Esophagus mucosa (tissue), 1 donor: ENCODE data around the gene PTPRN2. TPM values are rescaled to one million over a fixed set of nuclear protein-coding genes. Genes with fewer than 3 reads are reported as not detected.
"Not testable (repeated sequence)": the region's sequence is repeated elsewhere in the genome, so short reads cannot be mapped to it uniquely, and the experiment has no call there.

Experiments
- ATAC-seq: fragments of 200-7000 bp; cut with Tn5 transposase; one replicate; pipeline ENCODE4 v1.9.1; 2020
- total RNA-seq: library from RNA; stranded (reverse); gene quantifications from one replicate; pipeline ENCODE4 v1.2.4, GENCODE V29; 2023
- donor health status: DM: yes; HTN: yes; CAD: no.

PTPRN2 gene
- total RNA-seq, 1 donor from 2014 or later = 0.44 TPM

GRCh38 chr7:157668221-157668883 is 919.3 kb downstream of the PTPRN2 start:
- no peak for ATAC-seq

DNA sequence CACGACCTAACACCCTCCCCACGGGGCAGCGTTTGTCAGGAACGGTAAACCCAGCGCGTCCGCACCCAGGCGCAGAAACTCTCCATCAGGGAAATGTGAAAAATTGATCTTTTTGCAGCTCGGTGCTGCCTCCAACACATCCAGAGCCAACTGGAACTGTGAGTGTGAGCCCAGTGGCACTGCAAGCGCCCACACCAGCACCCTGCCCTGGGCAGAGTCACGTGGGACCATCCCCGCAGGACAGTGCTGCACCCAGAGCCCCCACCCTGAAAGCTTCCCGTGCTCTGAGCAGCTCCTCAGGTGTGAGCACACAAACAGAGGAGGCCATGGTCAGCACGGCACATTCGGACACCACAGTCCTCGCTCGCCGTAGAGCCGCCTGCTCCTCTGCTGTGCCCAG is 919.9 kb downstream of the PTPRN2 start:
- no peak for ATAC-seq

- ATAC-seq = no peak
Observed at GRCh38 chr7:157667261-157667660, 920.4 kb downstream of the PTPRN2 start.

DNA sequence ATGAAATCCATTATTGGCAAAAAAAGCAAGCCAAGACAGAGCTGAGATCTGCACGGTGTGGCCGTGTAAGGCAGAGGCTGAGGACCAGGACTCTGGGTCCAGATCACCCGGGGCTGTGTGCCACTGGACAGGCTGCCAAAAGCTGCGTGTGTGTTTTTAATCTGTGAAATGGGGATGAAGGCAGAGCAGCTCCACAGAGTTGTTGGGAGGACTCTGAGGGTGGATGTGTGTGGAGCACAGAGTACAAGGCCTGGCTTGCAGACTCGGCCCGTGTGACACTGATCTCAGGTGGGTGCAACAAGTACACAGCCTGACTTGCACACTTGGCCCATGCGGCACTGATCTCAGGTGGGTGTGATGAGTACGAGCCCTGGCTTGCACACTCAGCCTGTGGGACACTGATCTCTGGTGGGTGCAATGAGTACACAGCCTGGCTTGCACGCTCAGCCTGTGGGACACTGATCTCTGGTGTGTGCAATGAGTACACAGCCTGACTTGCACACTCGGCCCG is 921.0 kb downstream of the PTPRN2 start:
- ATAC-seq = no peak

- not testable (repeated sequence) for ATAC-seq
Observed at GRCh38 chr7:157665634-157665988, 922.0 kb downstream of the PTPRN2 start.

DNA sequence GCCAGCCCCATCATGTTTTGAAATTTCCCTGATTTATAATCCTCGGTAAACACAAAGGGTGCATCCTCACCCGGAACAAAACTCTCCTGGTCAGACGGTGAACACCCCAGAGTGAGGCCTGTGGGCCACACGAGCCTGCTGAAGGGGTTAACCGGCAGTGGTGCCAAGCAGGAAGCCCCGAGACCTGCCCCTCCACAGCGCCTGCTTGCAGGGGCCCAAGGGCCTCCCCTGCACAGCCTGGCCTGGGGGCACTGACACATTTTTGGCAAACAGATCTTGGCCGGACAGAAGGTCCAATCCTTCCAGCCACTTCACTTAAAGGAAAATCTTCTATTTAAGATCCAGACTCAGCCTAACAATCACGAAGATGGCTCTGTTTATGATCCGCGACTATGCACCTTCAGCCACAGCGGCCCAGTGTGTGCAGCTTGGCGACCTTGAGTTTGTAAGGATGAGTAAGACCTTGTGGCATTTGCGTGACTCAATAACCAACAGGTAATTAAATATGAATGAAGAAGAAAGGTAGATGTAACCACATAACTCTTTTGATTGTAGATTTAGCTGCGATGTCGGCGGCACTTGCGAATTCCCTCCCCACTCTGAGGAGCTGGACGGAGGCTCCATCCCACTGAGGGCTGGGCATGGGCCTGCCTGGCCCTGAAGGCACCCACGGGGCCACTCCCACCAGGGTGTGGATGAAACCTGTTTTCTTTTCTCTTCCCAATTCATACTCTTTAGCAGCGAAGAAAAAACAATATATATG is 922.6 kb downstream of the PTPRN2 start:
- no peak for ATAC-seq

DNA sequence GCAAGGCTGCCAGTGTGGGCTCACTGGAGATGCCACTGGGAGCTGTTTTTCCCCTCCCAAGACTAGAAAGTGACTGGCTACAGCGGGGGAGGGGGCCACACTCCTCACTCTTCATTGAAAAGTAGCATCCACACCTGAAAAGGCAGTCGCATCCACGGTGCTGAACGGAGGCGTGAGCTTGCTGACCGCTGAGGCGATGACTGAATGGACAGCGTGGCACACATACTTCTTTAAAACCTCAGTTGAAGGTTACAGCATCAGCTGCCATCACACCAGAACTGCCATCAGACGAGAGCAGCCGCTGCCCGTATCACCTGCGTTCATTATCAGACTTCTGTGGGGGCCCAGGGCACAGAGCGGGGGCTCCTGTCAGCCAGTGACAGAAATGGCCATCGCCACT is 923.6 kb downstream of the PTPRN2 start:
- no peak for ATAC-seq

DNA sequence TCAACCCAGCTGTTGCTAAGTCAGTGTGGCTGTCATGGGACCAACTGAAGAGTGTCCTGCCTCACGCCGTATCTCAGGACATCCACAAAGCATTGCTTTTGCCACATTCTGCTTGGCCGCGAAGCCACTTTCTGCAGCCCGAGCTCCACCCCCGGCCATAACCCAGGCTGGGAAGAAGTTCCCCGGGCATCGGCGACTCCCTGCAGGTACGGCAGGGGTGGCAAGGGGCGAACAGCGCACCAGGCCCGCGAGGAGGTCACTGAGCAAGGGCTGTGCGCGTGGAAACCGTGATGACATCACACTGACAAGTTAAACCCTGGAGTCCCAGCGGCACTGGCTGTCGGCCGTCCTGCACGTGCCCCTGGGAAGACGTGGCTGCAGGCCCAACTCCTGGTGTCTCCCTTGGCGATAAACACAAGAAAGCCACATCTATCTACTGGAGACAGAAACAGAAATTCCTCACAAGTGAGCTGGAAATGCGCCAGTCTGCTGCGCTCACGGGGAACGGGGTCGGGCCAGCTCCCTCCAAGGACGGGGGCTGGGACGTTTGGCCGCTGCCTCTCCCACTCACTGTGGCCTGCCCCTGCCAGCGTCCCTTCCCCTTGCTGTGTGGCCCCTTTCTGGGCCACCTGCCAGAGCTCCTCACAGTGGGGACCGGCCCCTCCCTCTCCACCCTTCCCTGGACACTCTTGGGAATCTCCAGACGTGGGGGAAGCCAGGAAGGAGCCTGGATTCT is 924.5 kb downstream of the PTPRN2 start:
- no peak for ATAC-seq

DNA sequence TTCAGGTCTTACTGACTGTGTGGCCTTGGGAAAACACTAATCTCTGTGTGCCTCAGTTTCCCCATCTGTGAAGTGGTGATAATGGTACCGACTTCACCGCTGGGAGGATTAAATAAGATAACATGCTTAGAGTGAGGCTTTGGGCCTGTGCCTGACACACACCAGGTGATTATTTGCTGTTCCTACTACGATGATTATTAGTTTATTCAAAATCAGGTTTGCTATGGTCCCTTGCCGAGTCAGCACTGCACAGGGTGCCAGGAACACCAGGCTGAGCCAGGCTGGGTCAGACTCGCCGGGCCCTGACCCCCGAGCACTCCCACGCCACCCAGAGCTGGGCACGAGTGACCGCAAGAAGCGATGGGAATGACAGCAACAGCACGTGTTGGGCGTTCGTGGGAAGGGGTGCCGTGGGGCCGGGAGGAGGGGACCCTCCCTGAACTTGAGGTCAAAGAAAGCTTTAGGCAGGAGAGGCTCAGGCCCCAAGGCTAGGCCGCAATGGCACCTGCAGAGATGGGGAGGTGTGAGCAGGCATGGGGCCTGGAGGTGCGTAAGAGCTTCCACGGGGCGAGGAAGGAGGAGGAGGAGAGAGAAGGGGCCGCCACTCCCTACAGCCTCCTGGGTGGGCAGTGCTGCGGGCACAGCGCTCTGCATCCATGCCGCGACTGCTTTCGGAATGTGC is 925.4 kb downstream of the PTPRN2 start:
- ATAC-seq = no peak

- no peak for ATAC-seq
Observed at GRCh38 chr7:157661611-157661975, 926.0 kb downstream of the PTPRN2 start.

DNA sequence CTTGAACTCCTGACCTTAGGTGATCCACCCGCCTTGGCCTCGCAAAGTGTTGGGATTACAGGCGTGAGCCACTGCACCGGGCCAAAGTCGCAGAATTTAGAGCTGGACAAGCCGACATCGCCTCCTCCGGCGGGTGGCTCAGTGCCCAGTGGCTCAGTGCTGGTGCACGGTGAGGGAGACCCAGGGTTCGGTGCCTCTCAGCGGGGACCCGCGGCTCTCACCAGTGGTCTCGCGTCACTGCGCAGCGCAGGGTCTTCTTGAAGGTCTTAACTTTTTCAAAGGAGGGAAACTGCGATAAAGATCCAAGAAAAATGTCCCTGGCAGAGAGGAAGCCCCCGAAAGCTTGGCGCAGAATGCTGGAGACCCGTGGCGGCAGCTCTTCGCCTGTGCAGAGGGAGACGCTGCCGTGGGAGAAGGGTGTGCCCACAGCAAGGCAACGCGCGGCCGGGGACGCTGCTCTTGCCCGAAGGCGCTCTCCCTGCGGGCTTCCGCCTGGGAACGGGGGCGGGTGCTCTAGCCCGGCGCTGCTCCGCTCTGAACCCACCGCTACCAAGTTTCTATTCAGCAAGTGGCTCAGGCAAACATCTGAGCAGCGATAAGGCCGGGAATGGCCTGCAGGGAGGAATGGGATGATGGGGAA is 926.5 kb downstream of the PTPRN2 start:
- ATAC-seq = no peak

DNA sequence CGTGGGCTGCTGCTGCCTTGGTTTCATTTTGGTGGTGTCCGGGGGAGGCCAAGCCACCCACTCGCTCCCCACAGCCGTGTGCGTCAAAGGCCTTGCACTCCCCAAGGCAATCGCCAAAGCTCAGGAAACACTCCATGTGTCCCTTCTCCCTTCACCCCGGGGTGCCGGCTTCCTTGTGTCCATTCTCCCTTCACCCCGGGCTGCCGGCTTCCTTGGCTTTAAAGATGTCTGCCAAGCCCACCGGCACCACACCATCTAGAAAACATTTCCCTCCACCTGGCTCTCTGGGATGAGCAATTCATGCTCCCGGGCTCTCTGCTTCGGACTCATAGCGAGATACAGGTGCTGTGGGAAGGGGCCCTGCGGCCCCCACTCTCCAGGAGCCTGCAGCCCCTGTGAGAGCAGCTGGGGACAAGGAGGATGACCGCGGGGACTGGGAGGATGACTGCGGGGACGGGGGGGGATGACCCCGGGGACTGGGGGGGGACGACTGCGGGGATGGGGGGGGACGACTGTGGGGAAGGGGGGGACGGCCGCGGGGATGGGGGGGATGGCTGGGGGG is 928.7 kb downstream of the PTPRN2 start:
- ATAC-seq = no peak

DNA sequence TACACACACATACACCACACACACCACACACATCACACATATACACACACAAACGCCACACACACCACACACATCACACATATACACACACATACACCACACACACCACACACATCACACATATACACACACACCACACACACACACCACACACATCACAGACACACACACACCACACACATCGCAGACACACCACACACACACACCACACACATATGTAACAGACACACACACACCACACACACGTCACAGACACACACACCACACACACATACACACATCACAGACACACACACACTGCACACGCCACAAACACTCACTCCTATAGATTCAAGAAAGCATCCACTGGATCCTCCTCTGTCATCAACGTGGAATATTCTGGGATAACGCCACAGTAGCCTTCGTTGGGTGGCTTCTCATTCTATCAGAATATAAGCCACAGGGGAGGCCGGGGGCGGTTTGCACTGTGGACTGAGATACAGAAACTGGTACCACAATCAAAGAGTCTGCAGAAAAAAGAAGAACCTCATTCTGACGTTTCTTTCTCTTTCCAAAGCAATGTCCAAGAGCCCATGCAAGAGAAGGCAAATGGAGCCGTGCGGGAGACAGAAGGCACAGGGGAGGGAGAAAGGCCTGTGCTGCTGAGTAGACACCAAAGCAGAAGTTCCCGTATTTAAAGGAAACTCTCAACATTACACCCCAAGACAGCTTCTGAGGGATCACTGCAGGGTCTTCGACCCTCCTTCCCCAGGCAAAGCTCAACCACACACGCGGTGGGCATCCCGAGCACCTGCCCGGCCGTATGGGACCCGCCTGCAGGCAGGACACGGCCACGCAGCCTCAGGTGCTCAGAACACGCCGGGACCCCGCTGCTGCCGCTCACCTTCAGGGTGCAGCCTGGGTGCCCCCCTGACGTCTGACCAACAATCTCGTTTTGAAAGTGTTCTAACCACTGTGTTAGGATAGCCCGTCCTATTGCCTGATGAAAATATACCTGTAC is 929.6 kb downstream of the PTPRN2 start:
- ATAC-seq = no peak

- no peak for ATAC-seq
Observed at GRCh38 chr7:157656195-157656769, 931.3 kb downstream of the PTPRN2 start.

- no peak for ATAC-seq
Observed at GRCh38 chr7:157654350-157654749, 933.3 kb downstream of the PTPRN2 start.

DNA sequence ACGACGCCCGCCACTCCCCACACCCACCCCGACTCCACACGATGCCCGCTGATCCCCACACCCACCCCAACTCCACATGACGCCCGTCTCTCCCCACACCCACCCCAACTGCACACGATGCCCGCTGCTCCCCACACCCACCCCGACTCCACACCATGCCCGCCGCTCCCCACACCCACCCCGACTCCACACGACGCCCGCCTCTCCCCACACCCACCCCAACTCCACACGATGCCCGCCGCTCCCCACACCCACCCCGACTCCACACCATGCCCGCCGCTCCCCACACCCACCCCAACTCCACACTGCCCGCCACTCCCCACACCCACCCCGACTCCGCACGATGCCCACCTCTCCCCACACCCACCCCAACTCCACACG is 933.8 kb downstream of the PTPRN2 start:
- ATAC-seq = no peak

GRCh38 chr7:157652954-157653826 is 934.4 kb downstream of the PTPRN2 start:
- ATAC-seq = no peak

DNA sequence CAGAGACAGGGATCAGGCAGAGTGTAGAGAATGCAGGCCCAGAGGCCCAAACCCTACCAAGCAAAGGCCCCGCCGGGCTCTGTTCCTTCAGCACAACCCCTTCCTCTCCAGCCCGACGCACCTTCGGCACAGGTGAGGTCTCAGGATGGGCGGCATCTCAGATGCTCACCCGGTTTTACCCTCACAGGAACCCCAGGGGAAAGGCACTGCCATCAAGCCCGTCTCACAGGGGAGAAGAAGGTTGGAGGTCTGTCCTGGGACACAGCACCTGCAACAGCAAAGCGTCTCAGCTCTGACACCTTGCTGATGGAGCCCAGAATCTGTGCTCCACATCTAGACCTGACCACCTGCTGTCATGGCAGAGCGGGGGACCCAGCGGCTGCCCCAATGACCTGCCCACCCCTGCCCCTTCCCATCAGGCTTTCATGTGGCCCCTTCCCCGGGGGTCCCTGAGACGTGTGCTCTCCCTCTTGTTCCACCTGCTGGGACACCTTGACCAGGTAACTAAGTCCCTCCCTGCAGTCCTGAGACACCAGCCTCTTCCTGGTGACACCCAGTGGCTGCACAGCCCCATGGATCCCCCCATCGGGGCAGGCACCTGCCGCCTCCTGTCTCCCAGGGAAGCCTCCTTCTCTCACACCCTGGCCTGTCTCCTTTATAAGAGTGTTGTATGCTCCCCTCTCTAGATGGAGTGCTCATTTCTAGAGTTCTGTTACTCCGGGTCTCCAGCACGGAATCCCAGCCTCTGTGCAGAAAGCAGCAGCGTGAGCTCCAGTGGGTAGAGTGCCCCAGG is 935.3 kb downstream of the PTPRN2 start:
- no peak for ATAC-seq
